Jurkat, Clone E6-1 (cell line): ENCODE results near the gene ADGRD1.

Source experiments
- DNase-seq: peaks from one replicate; pipeline ENCODE4 v3.0.0-alpha.2; 2011; ENCODE audit warnings: low read depth, low spot score
- H3K4me3 ChIP-seq: 2 replicates; pipeline ENCODE4 v1.5.1; 2011; ENCODE audit warnings: mild to moderate bottlenecking, low read length, control low read depth, moderate library complexity

The ADGRD1 gene

GRCh38 chr12:131046813-131047788 is 93.4 kb downstream of the ADGRD1 start:
- no peak overlapping the region for H3K4me3 ChIP-seq
- DNase-seq, result no peak

- no peak overlapping the region for H3K4me3 ChIP-seq
- no peak for DNase-seq
Observed at GRCh38 chr12:131047789-131048610, 94.3 kb downstream of the ADGRD1 start.

- H3K4me3 ChIP-seq, result no peak overlapping the region
Observed at GRCh38 chr12:131048611-131048990, 94.9 kb downstream of the ADGRD1 start.

GRCh38 chr12:131049002-131049401 is 95.3 kb downstream of the ADGRD1 start:
- DNase-seq, result no peak
- no peak overlapping the region for H3K4me3 ChIP-seq

More at GRCh38 chr12:131048611-131048990, 94.9 kb downstream of the ADGRD1 start:
- no peak for DNase-seq

GRCh38 chr12:131049549-131050339 is 96.0 kb downstream of the ADGRD1 start:
- DNase-seq, result no peak
- no peak overlapping the region for H3K4me3 ChIP-seq

GRCh38 chr12:131050463-131051154 is 96.9 kb downstream of the ADGRD1 start:
- no peak overlapping the region for H3K4me3 ChIP-seq
- DNase-seq, result no peak

- no peak overlapping the region for H3K4me3 ChIP-seq
- DNase-seq, result no peak
Observed at GRCh38 chr12:131051155-131051473, 97.4 kb downstream of the ADGRD1 start.

- DNase-seq, result no peak
- no peak overlapping the region for H3K4me3 ChIP-seq
Observed at GRCh38 chr12:131052063-131052781, 98.5 kb downstream of the ADGRD1 start.

GRCh38 chr12:131052929-131053328 is 99.2 kb downstream of the ADGRD1 start:
- no peak overlapping the region for H3K4me3 ChIP-seq
- no peak for DNase-seq

- no peak for DNase-seq
- no peak overlapping the region for H3K4me3 ChIP-seq
Observed at GRCh38 chr12:131053567-131053966, 99.9 kb downstream of the ADGRD1 start.

GRCh38 chr12:131054345-131055092 is 100.8 kb downstream of the ADGRD1 start:
- no peak for DNase-seq
- H3K4me3 ChIP-seq, result no peak overlapping the region

- H3K4me3 ChIP-seq, result no peak overlapping the region
- DNase-seq, result no peak
Observed at GRCh38 chr12:131055093-131055465, 101.4 kb downstream of the ADGRD1 start.

GRCh38 chr12:131055596-131056233 is 102.0 kb downstream of the ADGRD1 start:
- DNase-seq, result no peak
- no peak overlapping the region for H3K4me3 ChIP-seq

- DNase-seq, result no peak
- H3K4me3 ChIP-seq, result no peak overlapping the region
Observed at GRCh38 chr12:131056626-131057025, 102.9 kb downstream of the ADGRD1 start.

- DNase-seq, result no peak
- H3K4me3 ChIP-seq, result no peak overlapping the region
Observed at GRCh38 chr12:131057211-131057721, 103.6 kb downstream of the ADGRD1 start.

GRCh38 chr12:131057722-131058515 is 104.2 kb downstream of the ADGRD1 start:
- DNase-seq, result no peak
- H3K4me3 ChIP-seq, result no peak overlapping the region
